ENCODE results near the gene SERPINI1. TPM values are rescaled to one million over a fixed set of nuclear protein-coding genes. Genes with fewer than 3 reads are reported as not detected.

The SERPINI1 gene
- total RNA-seq (2022; extraction: Qiagen RNA extraction) = 1.9 to 3.3 TPM (median 2.8 TPM) in 5 replicates

GRCh38 chr3:167735233-167736138 is at the start of gene SERPINI1:
SERPINI1 (plus strand) TSS chr3:167735721; CDS start chr3:167789129, 53,408 bp downstream.

GRCh38 chr3:167734498-167735232 is 856 bp upstream of the SERPINI1 start, which contains the start of gene PDCD10:
PDCD10 (minus strand) TSS chr3:167734892; CDS start chr3:167720157, 14,735 bp downstream.

Other genes starting within 250 kb of the SERPINI1 start
- not detected in 5 replicates for gene WDR49, start 81.8 kb upstream of the SERPINI1 start, total RNA-seq (2022; extraction: Qiagen RNA extraction)
- 50.8 to 65.6 TPM (median 59.2 TPM) in 5 replicates for gene PDCD10, start 829 bp upstream of the SERPINI1 start, total RNA-seq (2022; extraction: Qiagen RNA extraction)

All from A549 treated with Hydrocortisone at 1 μM for 4 hours (cell line).